ENCODE measurements around the gene RAD51B.

DNA sequence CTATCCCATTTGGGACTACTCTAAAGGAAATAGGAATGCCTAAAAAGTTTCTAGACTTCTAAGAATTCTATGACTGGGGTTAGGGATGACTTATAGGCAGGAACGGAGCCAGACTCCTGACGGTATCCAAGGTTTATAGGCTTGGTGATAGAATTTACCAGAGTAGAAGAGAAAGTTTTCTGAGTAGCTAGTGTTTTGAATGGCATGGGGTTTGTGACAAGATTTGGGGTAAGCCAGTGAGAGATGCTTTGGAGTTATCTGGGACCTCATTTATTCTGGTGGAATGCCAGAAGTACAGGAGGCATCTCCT is 444.6 kb downstream of the RAD51B start:
- TF ChIP-seq, protein P1, sequence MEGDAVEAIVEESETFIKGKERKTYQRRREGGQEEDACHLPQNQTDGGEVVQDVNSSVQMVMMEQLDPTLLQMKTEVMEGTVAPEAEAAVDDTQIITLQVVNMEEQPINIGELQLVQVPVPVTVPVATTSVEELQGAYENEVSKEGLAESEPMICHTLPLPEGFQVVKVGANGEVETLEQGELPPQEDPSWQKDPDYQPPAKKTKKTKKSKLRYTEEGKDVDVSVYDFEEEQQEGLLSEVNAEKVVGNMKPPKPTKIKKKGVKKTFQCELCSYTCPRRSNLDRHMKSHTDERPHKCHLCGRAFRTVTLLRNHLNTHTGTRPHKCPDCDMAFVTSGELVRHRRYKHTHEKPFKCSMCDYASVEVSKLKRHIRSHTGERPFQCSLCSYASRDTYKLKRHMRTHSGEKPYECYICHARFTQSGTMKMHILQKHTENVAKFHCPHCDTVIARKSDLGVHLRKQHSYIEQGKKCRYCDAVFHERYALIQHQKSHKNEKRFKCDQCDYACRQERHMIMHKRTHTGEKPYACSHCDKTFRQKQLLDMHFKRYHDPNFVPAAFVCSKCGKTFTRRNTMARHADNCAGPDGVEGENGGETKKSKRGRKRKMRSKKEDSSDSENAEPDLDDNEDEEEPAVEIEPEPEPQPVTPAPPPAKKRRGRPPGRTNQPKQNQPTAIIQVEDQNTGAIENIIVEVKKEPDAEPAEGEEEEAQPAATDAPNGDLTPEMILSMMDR (IDR thresholded peaks at IDR 0.05), result no peak
- TF ChIP-seq POLR2A (IDR thresholded peaks at IDR 0.05) (no peak), POLR2AphosphoS5 (IDR thresholded peaks at IDR 0.05) (no peak)
